ENCODE measurements around the gene ZDHHC20. TPM values are rescaled to one million over a fixed set of nuclear protein-coding genes. Genes with fewer than 3 reads are reported as not detected.

Gene ZDHHC20
- total RNA-seq, 2 donors from 2014 or later: 85.2 to 94.1 TPM

DNA sequence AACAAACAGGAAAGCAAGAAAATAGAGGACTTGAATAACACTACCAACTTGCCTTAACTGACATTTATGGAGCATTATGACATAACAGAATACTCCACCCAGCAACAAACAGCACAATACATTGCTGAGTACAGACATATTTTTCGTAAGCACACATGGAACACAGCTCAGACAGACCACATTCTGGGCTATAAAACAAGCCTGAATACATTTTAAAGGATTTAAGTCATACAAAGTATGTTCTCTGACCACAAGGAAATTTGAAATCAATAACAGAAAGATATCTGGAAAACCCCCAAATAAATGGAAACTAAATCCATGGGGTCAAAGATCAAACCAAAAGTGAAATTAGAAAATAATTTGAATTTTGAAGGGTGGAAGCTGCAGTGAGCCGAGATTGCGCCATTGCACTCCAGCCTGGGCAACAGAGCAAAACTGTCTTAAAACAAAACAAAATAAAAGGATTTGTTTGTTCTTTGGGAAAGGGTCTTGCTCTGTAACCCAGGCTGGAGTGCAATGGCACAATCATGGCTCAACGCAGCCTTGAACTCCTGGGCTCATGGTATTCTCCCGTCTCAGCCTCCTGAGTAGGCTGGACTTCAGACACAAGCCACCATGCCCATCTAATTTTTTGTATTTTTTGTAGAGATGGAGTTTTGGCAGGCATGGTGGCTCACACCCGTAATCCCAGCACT is 5.6 kb downstream of the ZDHHC20 start:
- no peaks in the 10 kb centered on the region for H3K4me1 ChIP-seq (ENCODE audit: control insufficient read depth, insufficient read depth, low read length)
- Mint-ChIP-seq H3K27ac (no peak overlapping the region), H3K4me1 (peaks cover 14% of the 10 kb centered on the region), H3K36me3 (ENCODE audit: low read depth) (peaks cover 44% of the 10 kb centered on the region), H3K4me3 (no peak overlapping the region), H3K27me3 (ENCODE audit: insufficient read depth) (no peaks in the 10 kb centered on the region), H3K9me3 (peaks cover 37% of the 10 kb centered on the region)
- DNase-seq: no peak
- no peak overlapping the region for H3K27ac ChIP-seq (ENCODE audit: low read depth, low read length)
- H3K4me3 ChIP-seq (ENCODE audit: low read length): peak overlapping the region; percentile 10
- no peak overlapping the region for H3K9ac ChIP-seq (ENCODE audit: extremely low read depth, low read length, poor library complexity, severe bottlenecking)
- WGBS, 2 experiments (ENCODE audit: insufficient coverage in 1 of 2, insufficient read length in 1 of 2): 94 to 98% methylated on average over 3 to 6 of the region's 6 CpGs
- no peaks in the 10 kb centered on the region for H3K27me3 ChIP-seq (ENCODE audit: control insufficient read depth, insufficient read depth, low read length, poor library complexity, severe bottlenecking)
- peaks cover 40% of the 10 kb centered on the region for H3K9me3 ChIP-seq (ENCODE audit: control insufficient read depth, low read length)
- H3K36me3 ChIP-seq (ENCODE audit: control insufficient read depth, insufficient read depth, low read length): peaks cover 8% of the 10 kb centered on the region
- TF ChIP-seq, protein P1, sequence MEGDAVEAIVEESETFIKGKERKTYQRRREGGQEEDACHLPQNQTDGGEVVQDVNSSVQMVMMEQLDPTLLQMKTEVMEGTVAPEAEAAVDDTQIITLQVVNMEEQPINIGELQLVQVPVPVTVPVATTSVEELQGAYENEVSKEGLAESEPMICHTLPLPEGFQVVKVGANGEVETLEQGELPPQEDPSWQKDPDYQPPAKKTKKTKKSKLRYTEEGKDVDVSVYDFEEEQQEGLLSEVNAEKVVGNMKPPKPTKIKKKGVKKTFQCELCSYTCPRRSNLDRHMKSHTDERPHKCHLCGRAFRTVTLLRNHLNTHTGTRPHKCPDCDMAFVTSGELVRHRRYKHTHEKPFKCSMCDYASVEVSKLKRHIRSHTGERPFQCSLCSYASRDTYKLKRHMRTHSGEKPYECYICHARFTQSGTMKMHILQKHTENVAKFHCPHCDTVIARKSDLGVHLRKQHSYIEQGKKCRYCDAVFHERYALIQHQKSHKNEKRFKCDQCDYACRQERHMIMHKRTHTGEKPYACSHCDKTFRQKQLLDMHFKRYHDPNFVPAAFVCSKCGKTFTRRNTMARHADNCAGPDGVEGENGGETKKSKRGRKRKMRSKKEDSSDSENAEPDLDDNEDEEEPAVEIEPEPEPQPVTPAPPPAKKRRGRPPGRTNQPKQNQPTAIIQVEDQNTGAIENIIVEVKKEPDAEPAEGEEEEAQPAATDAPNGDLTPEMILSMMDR (conservative IDR thresholded peaks at IDR 0.05): no peak

DNA sequence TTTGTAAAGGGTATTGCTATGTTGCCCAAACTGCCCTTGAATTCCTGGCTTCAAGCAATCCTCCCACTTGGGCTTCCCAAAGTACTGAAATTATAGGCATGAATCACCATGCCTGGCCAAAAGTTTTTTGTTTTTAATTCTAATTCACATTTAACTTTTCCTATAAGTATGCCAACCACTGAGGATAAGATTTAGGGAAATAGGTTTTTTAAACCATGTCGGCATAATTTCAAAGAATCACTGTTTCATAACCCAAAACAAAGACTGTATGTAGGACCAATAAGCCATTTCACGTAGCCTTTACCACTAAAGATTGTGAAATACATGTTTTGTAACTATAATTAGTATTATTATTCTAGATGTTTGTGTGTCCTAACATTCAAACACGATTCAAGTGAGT is 8.2 kb downstream of the ZDHHC20 start:
- H3K9me3 Mint-ChIP-seq: peaks cover 47% of the 10 kb centered on the region
- H3K4me1 Mint-ChIP-seq: no peaks in the 10 kb centered on the region
- peaks cover 50% of the 10 kb centered on the region for H3K36me3 Mint-ChIP-seq (ENCODE audit: low read depth)

DNA sequence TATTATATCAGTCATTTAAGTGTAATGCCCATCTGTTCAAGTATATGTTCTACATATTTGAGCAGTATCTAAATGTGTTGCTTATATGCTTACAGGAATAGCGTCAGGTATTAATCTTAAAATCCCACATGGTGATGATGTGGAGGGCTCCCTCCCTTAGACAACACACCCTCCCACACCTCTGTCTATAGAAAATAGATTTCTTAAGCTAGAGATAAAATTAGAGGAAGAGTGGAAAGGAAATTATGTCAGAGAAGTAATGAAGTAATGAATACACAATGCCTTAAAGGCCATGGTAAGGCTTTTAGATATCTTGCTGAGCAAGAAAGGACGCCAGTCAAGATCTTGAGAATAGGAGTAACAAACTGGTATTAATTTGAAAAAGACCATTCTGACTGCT is 12.4 kb downstream of the ZDHHC20 start:
- Mint-ChIP-seq H3K9me3 (peaks cover 40% of the 10 kb centered on the region), H3K36me3 (ENCODE audit: low read depth) (peaks cover 51% of the 10 kb centered on the region)
- peaks cover 53% of the 10 kb centered on the region for H3K9me3 ChIP-seq (ENCODE audit: control insufficient read depth, low read length)

More for the DNA sequence above, 8.2 kb downstream of the ZDHHC20 start:
- Histone ChIP-seq H3K4me3 (ENCODE audit: low read length) (no peak overlapping the region), H3K27me3 (ENCODE audit: control insufficient read depth, insufficient read depth, low read length, poor library complexity, severe bottlenecking) (no peaks in the 10 kb centered on the region), H3K4me1 (ENCODE audit: control insufficient read depth, insufficient read depth, low read length) (no peaks in the 10 kb centered on the region), H3K9me3 (ENCODE audit: control insufficient read depth, low read length) (peaks cover 52% of the 10 kb centered on the region), H3K9ac (ENCODE audit: extremely low read depth, low read length, poor library complexity, severe bottlenecking) (no peak overlapping the region), H3K27ac (ENCODE audit: low read depth, low read length) (no peak overlapping the region), H3K36me3 (ENCODE audit: control insufficient read depth, insufficient read depth, low read length) (peaks cover 12% of the 10 kb centered on the region)
- DNase-seq: no peak
- H3K27me3 Mint-ChIP-seq (ENCODE audit: insufficient read depth): no peaks in the 10 kb centered on the region
- 95 to 100% methylated on average over 1 to 2 of the region's 3 CpGs for WGBS, 2 experiments (ENCODE audit: insufficient coverage in 1 of 2, insufficient read length in 1 of 2)
- no peak overlapping the region for H3K27ac Mint-ChIP-seq
- TF ChIP-seq, protein P1 (conservative IDR thresholded peaks at IDR 0.05): no peak
- H3K4me3 Mint-ChIP-seq: no peak overlapping the region

More for the DNA sequence above, 12.4 kb downstream of the ZDHHC20 start:
- Histone ChIP-seq H3K27me3 (ENCODE audit: control insufficient read depth, insufficient read depth, low read length, poor library complexity, severe bottlenecking) (no peaks in the 10 kb centered on the region), H3K36me3 (ENCODE audit: control insufficient read depth, insufficient read depth, low read length) (peaks cover 25% of the 10 kb centered on the region), H3K9ac (ENCODE audit: extremely low read depth, low read length, poor library complexity, severe bottlenecking) (no peak overlapping the region), H3K27ac (ENCODE audit: low read depth, low read length) (no peak overlapping the region), H3K4me1 (ENCODE audit: control insufficient read depth, insufficient read depth, low read length) (no peaks in the 10 kb centered on the region), H3K4me3 (ENCODE audit: low read length) (no peak overlapping the region)
- H3K27me3 Mint-ChIP-seq (ENCODE audit: insufficient read depth): no peaks in the 10 kb centered on the region
- H3K27ac Mint-ChIP-seq: no peak overlapping the region
- H3K4me3 Mint-ChIP-seq: no peak overlapping the region
- TF ChIP-seq, protein P1 (conservative IDR thresholded peaks at IDR 0.05): no peak
- no peak for DNase-seq
- no peaks in the 10 kb centered on the region for H3K4me1 Mint-ChIP-seq
- WGBS, 2 experiments (ENCODE audit: insufficient coverage in 1 of 2, insufficient read length in 1 of 2): 89 to 92% methylated on average over 1 of the region's 2 CpGs

All from endodermal cell (in vitro differentiated cells).